Measurements from ENCODE around the gene MPP2.
"Not testable (repeated sequence)": the region's sequence is repeated elsewhere in the genome, so short reads cannot be mapped to it uniquely, and the experiment has no call there.

The MPP2 gene

DNA sequence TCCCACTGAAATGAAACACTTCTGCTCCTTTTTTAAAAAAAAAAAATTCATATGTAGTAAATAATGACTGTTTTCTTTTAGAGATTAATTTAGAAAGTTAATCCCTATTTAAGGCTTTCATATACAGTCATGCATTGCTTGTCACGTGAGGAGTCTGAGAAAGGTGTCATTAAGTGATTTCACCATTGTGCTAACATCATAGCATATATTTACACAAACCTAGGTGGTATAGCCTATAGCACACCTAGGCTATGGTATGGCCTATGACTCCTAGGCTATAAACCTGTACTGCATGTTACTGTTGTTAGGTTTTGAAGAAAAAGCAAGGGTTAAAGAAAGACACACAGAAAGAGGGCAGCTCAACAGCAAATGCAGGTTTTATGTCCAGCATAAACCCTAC lies 21.3 kb upstream of the MPP2 start:
- DNase-seq (ENCODE audit: extremely low read depth, low read depth): no peak
- TF ChIP-seq, protein P1, sequence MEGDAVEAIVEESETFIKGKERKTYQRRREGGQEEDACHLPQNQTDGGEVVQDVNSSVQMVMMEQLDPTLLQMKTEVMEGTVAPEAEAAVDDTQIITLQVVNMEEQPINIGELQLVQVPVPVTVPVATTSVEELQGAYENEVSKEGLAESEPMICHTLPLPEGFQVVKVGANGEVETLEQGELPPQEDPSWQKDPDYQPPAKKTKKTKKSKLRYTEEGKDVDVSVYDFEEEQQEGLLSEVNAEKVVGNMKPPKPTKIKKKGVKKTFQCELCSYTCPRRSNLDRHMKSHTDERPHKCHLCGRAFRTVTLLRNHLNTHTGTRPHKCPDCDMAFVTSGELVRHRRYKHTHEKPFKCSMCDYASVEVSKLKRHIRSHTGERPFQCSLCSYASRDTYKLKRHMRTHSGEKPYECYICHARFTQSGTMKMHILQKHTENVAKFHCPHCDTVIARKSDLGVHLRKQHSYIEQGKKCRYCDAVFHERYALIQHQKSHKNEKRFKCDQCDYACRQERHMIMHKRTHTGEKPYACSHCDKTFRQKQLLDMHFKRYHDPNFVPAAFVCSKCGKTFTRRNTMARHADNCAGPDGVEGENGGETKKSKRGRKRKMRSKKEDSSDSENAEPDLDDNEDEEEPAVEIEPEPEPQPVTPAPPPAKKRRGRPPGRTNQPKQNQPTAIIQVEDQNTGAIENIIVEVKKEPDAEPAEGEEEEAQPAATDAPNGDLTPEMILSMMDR (IDR thresholded peaks at IDR 0.05; ENCODE audit: low read depth, low read length): no peak

DNA sequence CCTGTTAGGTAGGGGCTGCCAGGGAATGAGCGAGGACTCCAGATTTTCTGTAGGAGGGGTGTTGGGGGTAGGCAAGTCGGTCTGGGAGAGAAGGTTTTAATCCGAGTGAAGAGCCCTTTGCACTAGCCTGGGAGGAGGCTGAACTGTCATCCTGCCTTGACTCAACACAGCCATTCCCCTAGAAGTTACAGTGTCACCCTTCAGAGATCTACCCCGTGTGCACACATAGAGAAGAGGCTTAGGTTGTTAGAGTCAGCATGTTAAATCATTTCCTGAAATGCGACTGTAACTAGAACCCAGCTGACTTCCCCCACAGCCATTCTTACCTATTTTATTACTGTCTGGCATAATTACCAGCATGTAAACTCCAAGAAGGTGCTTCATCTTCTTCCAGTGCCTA lies 20.6 kb upstream of the MPP2 start:
- not testable (repeated sequence) for DNase-seq (ENCODE audit: extremely low read depth, low read depth)

DNA sequence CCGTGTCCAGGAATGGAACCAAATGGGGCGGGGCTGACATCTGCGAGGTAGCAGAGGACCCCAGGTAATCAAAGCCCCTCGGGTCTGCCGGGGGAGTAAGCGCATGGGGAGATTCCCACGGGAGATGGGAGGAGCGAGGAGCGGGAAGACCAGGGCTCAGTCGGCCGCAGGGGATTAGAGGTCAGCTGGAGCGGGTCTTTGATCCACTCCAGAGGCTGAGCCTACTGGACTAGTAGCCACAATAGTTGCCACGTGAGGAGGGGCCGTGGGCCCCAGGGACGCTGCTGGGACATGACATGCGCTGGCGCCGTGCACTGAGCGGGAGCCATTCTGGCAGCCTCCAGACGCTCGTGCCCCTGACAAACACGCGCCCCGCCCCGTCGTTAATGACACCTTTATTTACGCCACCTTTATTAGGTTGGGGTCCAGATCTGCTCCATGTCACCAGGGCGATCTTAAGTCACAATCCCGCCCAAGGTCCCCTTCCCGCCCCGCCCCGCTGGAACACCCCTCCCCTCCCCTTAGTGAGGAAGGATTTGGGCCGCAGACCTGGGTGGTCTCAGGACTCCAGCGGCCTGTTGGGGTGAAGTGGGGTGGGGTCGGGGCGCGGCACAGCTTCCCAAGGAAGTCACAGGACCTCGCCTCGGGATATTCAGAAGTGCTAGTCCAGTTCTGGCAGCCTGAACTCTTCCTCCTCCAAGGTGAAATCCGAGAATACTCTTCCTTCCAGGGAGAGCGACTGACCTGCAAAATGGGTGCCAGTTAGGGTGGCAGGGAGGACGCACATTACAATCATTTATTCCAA lies 19.9 kb upstream of the MPP2 start:
- TF ChIP-seq, protein P1 (IDR thresholded peaks at IDR 0.05; ENCODE audit: low read depth, low read length): no peak
- DNase-seq (ENCODE audit: extremely low read depth, low read depth): no peak

DNA sequence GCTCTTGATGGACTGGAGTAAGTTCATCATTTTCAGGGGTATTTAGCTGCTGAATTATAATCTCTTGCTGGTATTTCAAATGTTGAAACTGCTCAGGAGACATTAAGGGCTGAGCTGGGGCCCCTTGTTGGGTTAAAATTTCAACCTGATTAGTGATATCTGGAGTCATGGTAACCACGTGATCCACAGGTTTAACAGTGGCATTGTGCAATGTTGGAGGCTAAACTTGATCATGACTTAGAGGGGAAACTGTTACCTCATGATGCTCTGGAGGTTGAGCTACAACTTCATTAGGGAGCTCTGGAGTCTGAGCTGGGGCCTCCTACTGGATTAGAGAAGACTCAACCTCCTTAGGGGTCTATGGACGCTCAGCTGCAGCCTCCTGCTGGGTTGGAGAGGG lies 17.2 kb upstream of the MPP2 start:
- DNase-seq (ENCODE audit: extremely low read depth, low read depth): no peak
- TF ChIP-seq, protein P1 (IDR thresholded peaks at IDR 0.05; ENCODE audit: low read depth, low read length): no peak

DNA sequence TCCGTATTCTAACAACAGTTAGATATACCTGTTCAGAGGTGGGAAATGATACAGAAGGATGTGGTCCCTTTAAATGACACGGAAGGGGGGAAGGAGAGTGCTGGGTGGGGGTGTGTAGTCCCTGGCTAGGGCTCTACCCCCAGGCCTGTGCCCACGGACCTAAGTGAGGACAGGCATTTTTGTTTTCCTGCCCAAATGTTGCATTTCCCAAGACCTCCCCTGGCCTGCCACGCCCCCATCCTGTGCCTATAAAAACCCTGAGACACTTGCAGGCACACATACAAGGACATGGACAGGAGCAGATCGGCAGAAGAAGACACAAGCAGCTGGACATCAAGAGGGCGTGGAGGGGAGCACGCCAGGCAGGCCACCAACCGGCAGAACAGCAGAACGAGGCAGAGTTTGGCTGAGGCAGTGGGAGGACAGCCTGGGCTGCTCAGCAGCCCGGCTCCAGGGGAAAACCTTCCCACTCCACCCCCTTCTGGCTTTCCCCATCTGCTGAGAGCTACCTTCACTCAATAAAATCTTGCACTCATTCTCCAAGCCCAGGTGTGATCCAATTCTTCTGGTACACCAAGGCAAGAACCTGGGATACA lies 13.3 kb upstream of the MPP2 start:
- no peak for DNase-seq (ENCODE audit: extremely low read depth, low read depth)
- TF ChIP-seq, protein P1 (IDR thresholded peaks at IDR 0.05; ENCODE audit: low read depth, low read length): no peak

DNA sequence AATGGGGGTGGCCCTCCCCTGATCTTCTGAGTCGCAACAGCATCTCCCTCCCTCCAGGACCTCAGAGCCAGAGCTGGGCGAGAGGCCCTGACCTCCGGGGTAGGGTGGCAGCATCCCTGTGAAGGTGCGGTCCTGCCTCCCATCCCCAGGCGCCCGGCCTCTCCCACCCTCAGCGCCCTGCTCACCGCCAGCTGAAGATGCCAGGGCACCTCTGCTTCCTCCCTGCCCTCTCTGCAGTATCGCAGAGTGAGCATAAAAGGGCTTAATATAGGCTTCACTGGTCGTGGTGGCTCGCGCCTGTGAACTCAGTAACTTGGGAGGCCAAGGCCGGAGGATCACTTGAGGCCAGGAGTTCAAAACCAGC lies 10.7 kb upstream of the MPP2 start:
- TF ChIP-seq, protein P1 (IDR thresholded peaks at IDR 0.05; ENCODE audit: low read depth, low read length): no peak
- no peak for DNase-seq (ENCODE audit: extremely low read depth, low read depth)

DNA sequence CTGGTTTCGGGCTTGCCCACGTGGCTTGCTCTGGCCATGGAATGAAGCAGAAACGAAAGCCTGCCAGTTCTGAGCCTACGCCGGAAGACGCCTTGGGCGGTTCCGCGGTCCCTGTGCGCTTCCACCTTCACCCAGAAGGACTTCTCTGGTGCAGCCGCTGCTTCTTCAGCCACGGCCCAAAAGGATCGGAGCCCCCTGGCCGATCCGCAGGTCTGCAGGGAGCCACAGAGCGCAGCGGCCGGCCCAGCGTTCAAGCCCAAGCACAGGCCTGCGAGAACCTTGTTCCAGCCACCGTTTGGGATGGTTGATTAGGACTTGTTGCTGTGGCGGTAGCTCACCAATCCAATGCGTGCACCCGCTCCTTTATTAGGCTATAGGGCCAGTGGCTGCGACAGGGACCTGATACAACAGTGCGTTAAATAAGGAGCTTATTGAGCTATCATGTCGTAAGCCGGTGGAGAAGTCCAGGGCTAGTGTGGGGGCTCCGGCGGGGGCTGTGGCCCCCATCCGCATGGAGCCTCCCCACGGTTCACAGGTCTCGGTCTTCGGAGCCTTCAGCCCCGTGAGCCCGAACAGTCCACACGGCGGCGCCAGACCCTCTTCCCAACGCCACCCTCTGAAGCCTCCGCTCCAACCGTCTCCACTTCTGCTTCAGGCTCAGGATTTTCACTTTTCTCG lies 10.2 kb upstream of the MPP2 start:
- TF ChIP-seq, protein P1 (IDR thresholded peaks at IDR 0.05; ENCODE audit: low read depth, low read length): peak; percentile 43
- DNase-seq (ENCODE audit: extremely low read depth, low read depth): no peak

Data from AG09319 (cell line).